ENCODE results near the gene UBE2R2. TPM values are rescaled to one million over a fixed set of nuclear protein-coding genes. Genes with fewer than 3 reads are reported as not detected.
A peak's percentile ranks its signal among the peaks of the same experiment; 100 is the strongest.
"Not testable (repeated sequence)": the region's sequence is repeated elsewhere in the genome, so short reads cannot be mapped to it uniquely, and the experiment has no call there.

The UBE2R2 gene
- total RNA-seq (10 to 100 TPM; 34.3 to 35.4 TPM), polyA plus RNA-seq (10 to 100 TPM; 18.1 to 19.0 TPM)
- long read RNA-seq, donor 1, full-length matches to known transcripts = 33 of 41 reads
- long read RNA-seq, donor 1, partial matches to known transcripts = 2 of 41 reads
- long read RNA-seq, donor 1, other reads (novel, unspliced or antisense) = 6 of 41 reads
- long read RNA-seq, donor 2, full-length matches to known transcripts = 34 of 47 reads
- long read RNA-seq, donor 2, partial matches to known transcripts = 3 of 47 reads
- long read RNA-seq, donor 2, other reads (novel, unspliced or antisense) = 10 of 47 reads

DNA sequence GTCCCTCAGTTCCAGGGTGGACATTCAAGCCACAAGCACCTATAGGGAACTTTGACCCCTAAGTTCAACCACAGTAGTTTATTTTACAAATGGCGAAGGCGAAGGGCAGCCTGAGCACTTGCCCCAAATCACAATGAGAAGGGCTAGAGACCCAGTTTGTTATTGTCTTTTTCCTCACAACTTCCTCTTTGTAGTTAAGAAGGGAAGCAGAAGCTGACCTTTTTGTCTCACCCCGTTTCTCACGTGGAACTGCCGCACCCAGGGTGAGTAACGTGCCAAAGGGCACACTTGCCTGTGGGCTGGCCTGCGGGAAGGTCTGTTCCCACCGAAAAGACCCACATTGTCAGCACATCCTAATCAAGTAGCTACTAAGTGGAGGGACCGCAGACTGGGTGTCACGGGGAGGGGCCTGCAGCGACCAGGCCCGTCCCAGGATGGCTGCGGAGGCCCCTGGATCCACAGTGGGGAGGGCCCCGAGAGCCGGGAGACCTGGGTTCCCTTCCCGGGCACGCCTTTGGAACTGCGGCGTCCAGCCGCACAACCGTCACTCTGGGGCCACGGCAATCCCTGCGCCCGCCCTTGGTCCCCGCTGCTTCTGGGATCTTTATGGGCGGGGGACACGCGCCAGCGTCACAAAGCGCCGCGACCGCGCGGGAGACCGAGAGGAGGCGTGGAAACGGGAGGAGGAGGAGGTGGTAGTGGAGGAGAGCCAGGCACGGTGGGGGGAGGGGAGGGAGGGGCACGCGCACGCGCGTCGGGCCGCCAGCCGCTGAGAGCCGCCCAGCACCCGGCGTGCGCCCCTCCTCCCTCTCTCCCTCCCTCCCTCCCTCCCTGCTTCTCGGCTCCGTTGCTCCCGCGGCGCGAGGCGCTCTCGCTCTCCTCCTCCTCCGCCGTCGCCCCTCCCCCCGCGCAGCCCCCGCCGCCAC lies at the start of gene UBE2R2:
UBE2R2 (plus strand) TSS at position 834 of the 926 bp plus-strand sequence. CDS start 598 bp downstream, outside the sequence.
- ATAC-seq (ENCODE audit: low FRiP score) (peak; percentile 96), DNase-seq (peak; percentile 94 to 97)
- H3K4me1 ChIP-seq (ENCODE audit: control insufficient read depth in 1 of 2, insufficient read depth in 2 of 2, low read length in 2 of 2) = no peaks in the 10 kb centered on the region
- no peaks in the 10 kb centered on the region for H3K9me3 ChIP-seq (ENCODE audit: control insufficient read depth, low read length)
- H3K4me3 ChIP-seq (ENCODE audit: low read length in 2 of 2) = peak within 1 kb of the TSS; percentile 73 to 98
- H3K27ac ChIP-seq (ENCODE audit: low read depth in 1 of 2, low read length in 2 of 2) = peak within 1 kb of the TSS; percentile 79 to 93
- H3K36me3 ChIP-seq (ENCODE audit: control insufficient read depth in 1 of 2, insufficient read depth in 2 of 2, low read length in 1 of 2) = no peaks in the 10 kb centered on the region
- WGBS, 2 donors = 3 to 5% methylated on average over 39 to 66 of the region's 66 CpGs
- intact Hi-C loops (cut with DNase I) = loop anchor here in 1 of 2 donors (10.0 kb wide), 2 partner anchors 108 to 438 kb away; no protein-coding TSS in a partner anchor
- H3K27me3 ChIP-seq (ENCODE audit: control insufficient read depth in 1 of 2, insufficient read depth in 2 of 2, low read length in 1 of 2) = no peaks in the 10 kb centered on the region

- H3K4me3 ChIP-seq (ENCODE audit: low read length in 2 of 2); H3K4me1 ChIP-seq (ENCODE audit: control insufficient read depth in 1 of 2, insufficient read depth in 2 of 2, low read length in 2 of 2); H3K9me3 ChIP-seq (ENCODE audit: control insufficient read depth, low read length); H3K27me3 ChIP-seq (ENCODE audit: control insufficient read depth in 1 of 2, insufficient read depth in 2 of 2, low read length in 1 of 2); intact Hi-C loops (cut with DNase I); H3K36me3 ChIP-seq (ENCODE audit: control insufficient read depth in 1 of 2, insufficient read depth in 2 of 2, low read length in 1 of 2); H3K27ac ChIP-seq (ENCODE audit: low read depth in 1 of 2, low read length in 2 of 2); ATAC-seq (ENCODE audit: low FRiP score); DNase-seq: not testable (repeated sequence)
- 90 to 95% methylated on average over 3 of the region's 3 CpGs for WGBS, 2 donors
These were observed 46.6 kb upstream of the UBE2R2 start for GRCh38 chr9:33770156-33770880.

DNA sequence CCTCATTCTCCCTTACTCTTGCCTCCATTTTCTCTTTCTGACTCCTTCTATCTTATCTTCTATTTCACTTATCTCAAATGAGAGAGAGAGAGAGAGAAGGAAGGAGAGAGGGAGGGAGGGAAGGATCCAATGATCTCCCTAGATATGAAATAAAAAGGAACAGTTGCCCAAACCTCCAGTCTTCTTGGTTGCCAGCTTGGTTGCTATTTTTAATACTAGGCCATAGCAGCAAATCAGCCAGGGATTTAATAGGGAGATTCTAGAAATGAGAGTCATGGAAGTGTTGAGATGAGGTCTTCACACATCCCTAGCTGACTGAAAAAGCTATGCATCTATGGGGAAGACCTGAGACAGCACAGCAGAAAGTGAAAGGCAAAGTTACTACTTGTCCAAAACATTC lies 43.8 kb upstream of the UBE2R2 start:
- H3K36me3 ChIP-seq (ENCODE audit: control insufficient read depth in 1 of 2, insufficient read depth in 2 of 2, low read length in 1 of 2); ATAC-seq (ENCODE audit: low FRiP score); H3K27ac ChIP-seq (ENCODE audit: low read depth in 1 of 2, low read length in 2 of 2); H3K27me3 ChIP-seq (ENCODE audit: control insufficient read depth in 1 of 2, insufficient read depth in 2 of 2, low read length in 1 of 2); H3K4me1 ChIP-seq (ENCODE audit: control insufficient read depth in 1 of 2, insufficient read depth in 2 of 2, low read length in 2 of 2); H3K9me3 ChIP-seq (ENCODE audit: control insufficient read depth, low read length); H3K4me3 ChIP-seq (ENCODE audit: low read length in 2 of 2); intact Hi-C loops (cut with DNase I); DNase-seq: not testable (repeated sequence)

- intact Hi-C loops (cut with DNase I); H3K9me3 ChIP-seq (ENCODE audit: control insufficient read depth, low read length); H3K36me3 ChIP-seq (ENCODE audit: control insufficient read depth in 1 of 2, insufficient read depth in 2 of 2, low read length in 1 of 2); DNase-seq; ATAC-seq (ENCODE audit: low FRiP score); H3K4me1 ChIP-seq (ENCODE audit: control insufficient read depth in 1 of 2, insufficient read depth in 2 of 2, low read length in 2 of 2); H3K27ac ChIP-seq (ENCODE audit: low read depth in 1 of 2, low read length in 2 of 2); H3K27me3 ChIP-seq (ENCODE audit: control insufficient read depth in 1 of 2, insufficient read depth in 2 of 2, low read length in 1 of 2); H3K4me3 ChIP-seq (ENCODE audit: low read length in 2 of 2): not testable (repeated sequence)
- WGBS, 2 donors = 78 to 82% methylated on average over 5 of the region's 5 CpGs
These were observed 42.8 kb upstream of the UBE2R2 start for GRCh38 chr9:33774074-33774659.

GRCh38 chr9:33776578-33776977 lies 40.4 kb upstream of the UBE2R2 start:
- ATAC-seq (ENCODE audit: low FRiP score) = no peak
- no peak for DNase-seq
- no peaks in the 10 kb centered on the region for H3K27me3 ChIP-seq (ENCODE audit: control insufficient read depth in 1 of 2, insufficient read depth in 2 of 2, low read length in 1 of 2)
- intact Hi-C loops (cut with DNase I) = no loop called here
- no peaks in the 10 kb centered on the region for H3K9me3 ChIP-seq (ENCODE audit: control insufficient read depth, low read length)
- H3K4me1 ChIP-seq (ENCODE audit: control insufficient read depth in 1 of 2, insufficient read depth in 2 of 2, low read length in 2 of 2) = no peaks in the 10 kb centered on the region
- no peak overlapping the region for H3K4me3 ChIP-seq (ENCODE audit: low read length in 2 of 2)
- H3K36me3 ChIP-seq (ENCODE audit: control insufficient read depth in 1 of 2, insufficient read depth in 2 of 2, low read length in 1 of 2) = no peaks in the 10 kb centered on the region
- no peak overlapping the region for H3K27ac ChIP-seq (ENCODE audit: low read depth in 1 of 2, low read length in 2 of 2)

DNA sequence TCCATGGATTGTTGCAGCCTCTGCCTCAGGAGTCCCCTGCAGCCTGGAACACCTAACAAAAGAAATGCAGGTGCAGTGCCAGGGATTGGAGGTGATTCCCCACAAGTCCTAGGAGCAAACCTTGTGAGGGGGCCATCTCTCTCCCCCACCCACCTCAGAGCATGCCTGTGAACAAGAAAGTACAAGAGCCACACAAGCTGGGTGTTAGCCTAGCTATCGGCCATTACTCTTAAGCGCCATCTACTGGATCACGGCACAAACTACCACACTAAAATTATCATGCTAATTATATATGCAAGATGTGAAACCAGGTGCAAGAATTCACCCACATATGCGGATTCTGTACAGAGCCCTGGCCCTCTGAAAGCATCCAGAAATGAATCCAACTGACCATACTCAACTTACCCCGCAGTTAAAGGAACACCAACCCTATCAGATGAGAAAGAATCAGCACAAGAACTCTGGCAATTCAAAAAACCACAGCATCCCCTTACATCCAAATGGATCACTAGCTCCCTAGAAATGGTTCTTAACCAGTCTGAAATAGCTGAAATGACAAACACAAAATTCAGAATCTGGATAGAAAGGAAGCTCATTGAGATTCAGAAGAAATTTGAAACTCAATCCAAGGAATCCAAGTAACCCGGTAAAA lies 38.1 kb upstream of the UBE2R2 start:
- intact Hi-C loops (cut with DNase I) = no loop called here
- Histone ChIP-seq H3K4me1 (ENCODE audit: control insufficient read depth in 1 of 2, insufficient read depth in 2 of 2, low read length in 2 of 2) (no peaks in the 10 kb centered on the region), H3K27me3 (ENCODE audit: control insufficient read depth in 1 of 2, insufficient read depth in 2 of 2, low read length in 1 of 2) (no peaks in the 10 kb centered on the region), H3K27ac (ENCODE audit: low read depth in 1 of 2, low read length in 2 of 2) (no peak overlapping the region), H3K36me3 (ENCODE audit: control insufficient read depth in 1 of 2, insufficient read depth in 2 of 2, low read length in 1 of 2) (no peaks in the 10 kb centered on the region), H3K9me3 (ENCODE audit: control insufficient read depth, low read length) (no peaks in the 10 kb centered on the region), H3K4me3 (ENCODE audit: low read length in 2 of 2) (no peak overlapping the region)
- DNase-seq (no peak), ATAC-seq (ENCODE audit: low FRiP score) (no peak)
- WGBS, 2 donors = 14 to 17% methylated on average over 6 of the region's 6 CpGs

DNA sequence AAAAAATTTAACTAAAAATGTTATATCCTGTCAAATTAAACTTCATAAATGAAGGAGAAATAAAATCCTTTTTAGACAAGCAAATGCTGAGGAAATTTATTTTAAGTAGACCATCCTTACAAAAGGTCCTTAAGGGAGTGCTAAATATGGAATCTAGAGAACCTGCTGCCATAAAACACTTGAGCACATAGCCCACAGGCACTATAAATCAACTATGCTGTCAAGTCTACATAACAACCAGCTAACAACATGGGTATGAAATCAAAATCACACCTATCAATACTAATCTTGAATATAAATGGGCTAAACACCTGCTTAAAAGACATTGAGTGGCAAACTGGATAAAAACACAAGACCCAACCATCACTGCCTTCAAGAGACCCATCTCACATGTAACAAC lies 36.7 kb upstream of the UBE2R2 start:
- DNase-seq = no peak
- Histone ChIP-seq H3K27me3 (ENCODE audit: control insufficient read depth in 1 of 2, insufficient read depth in 2 of 2, low read length in 1 of 2) (no peaks in the 10 kb centered on the region), H3K4me3 (ENCODE audit: low read length in 2 of 2) (no peak overlapping the region), H3K4me1 (ENCODE audit: control insufficient read depth in 1 of 2, insufficient read depth in 2 of 2, low read length in 2 of 2) (no peaks in the 10 kb centered on the region), H3K9me3 (ENCODE audit: control insufficient read depth, low read length) (no peaks in the 10 kb centered on the region), H3K36me3 (ENCODE audit: control insufficient read depth in 1 of 2, insufficient read depth in 2 of 2, low read length in 1 of 2) (no peaks in the 10 kb centered on the region), H3K27ac (ENCODE audit: low read depth in 1 of 2, low read length in 2 of 2) (no peak overlapping the region)
- no peak for ATAC-seq (ENCODE audit: low FRiP score)
- intact Hi-C loops (cut with DNase I) = no loop called here

GRCh38 chr9:33781736-33782135 lies 35.2 kb upstream of the UBE2R2 start:
- intact Hi-C loops (cut with DNase I) = no loop called here

More at GRCh38 chr9:33781736-33782135, 35.2 kb upstream of the UBE2R2 start:
- Histone ChIP-seq H3K27me3 (ENCODE audit: control insufficient read depth in 1 of 2, insufficient read depth in 2 of 2, low read length in 1 of 2) (no peaks in the 10 kb centered on the region), H3K9me3 (ENCODE audit: control insufficient read depth, low read length) (no peaks in the 10 kb centered on the region), H3K4me1 (ENCODE audit: control insufficient read depth in 1 of 2, insufficient read depth in 2 of 2, low read length in 2 of 2) (no peaks in the 10 kb centered on the region), H3K4me3 (ENCODE audit: low read length in 2 of 2) (no peak overlapping the region), H3K36me3 (ENCODE audit: control insufficient read depth in 1 of 2, insufficient read depth in 2 of 2, low read length in 1 of 2) (no peaks in the 10 kb centered on the region), H3K27ac (ENCODE audit: low read depth in 1 of 2, low read length in 2 of 2) (no peak overlapping the region)
- WGBS, 2 donors = 93 to 99% methylated on average over 1 of the region's 1 CpG
- DNase-seq (no peak), ATAC-seq (ENCODE audit: low FRiP score) (no peak)

Data from aorta (tissue), 5 donors.